CD4-positive, alpha-beta T cell treated with Interleukin-15 for 1 hour (primary cell): Measurements from ENCODE around the gene EIF3K.
"Not testable (repeated sequence)": the region's sequence is repeated elsewhere in the genome, so short reads cannot be mapped to it uniquely, and the experiment has no call there.

Source experiments
- DNase-seq: peaks from one replicate; pipeline ENCODE4 v3.0.0-alpha.2; 2020

EIF3K gene

GRCh38 chr19:38618590-38619360 is at the start of gene EIF3K:
Gene EIF3K, plus strand, starts transcription at chr19:38619188. Its CDS starts 81 bp downstream, at chr19:38619269.
- DNase-seq: peak; percentile 99

GRCh38 chr19:38569368-38569983 is 49.5 kb upstream of the EIF3K start:
- no peak for DNase-seq

- no peak for DNase-seq
Observed at GRCh38 chr19:38571682-38572081, 47.3 kb upstream of the EIF3K start.

GRCh38 chr19:38577826-38578225 is 41.2 kb upstream of the EIF3K start:
- no peak for DNase-seq

- DNase-seq: not testable (repeated sequence)
Observed at GRCh38 chr19:38579304-38579703, 39.7 kb upstream of the EIF3K start.

GRCh38 chr19:38580080-38580479 is 38.9 kb upstream of the EIF3K start:
- DNase-seq: no peak

DNA sequence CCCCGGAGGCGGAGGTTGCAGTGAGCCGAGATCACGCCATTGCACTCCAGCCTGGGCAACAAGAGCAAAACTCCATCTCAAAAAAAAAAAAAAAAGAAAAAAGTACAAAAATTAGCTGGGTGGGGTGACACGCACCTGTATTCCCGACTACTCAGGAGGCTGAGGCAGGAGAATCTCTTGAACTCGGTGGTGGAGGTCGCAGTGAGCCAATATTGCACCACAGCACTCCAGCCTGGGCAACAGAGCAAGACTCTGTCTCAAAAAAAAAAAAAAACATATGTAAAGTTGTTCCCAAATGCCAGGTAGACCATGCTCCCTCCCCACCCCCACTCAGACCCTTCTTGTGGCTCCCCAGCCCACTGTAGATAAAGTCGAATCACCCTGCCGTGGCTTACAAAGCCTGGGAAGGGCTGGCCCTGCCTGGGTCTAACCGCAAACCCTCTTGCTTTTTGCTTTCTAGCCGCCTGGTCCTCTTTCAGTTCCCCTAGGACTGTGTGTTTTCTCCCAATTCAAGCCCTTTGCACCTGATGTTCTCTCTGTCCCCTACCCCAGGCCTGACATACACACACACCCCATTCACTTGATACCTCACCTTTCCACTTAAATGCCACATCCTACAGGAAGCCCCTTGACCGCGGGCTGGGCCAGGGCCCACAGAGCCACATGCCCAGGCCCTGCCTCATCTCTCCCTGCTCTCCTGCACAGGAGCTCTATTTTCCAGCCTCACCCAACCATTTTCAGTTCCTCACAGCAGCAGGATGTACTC is 35.6 kb upstream of the EIF3K start:
- peak; percentile 29 for DNase-seq

DNA sequence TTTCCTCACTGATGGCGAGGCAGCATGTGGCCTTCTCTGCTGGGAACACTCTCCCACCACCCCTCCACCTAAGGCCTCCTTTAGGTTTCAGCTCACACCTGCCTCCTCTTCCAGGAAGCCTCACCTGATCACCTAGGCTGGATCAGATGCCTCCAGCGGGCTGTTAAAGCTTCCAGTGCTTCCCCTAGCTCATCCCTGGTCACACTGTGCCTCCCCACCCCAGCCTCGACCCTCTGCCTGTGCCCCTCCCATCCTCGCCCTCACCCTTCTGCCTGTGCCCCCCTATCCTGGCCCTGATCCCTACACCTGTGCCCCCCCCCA is 35.0 kb upstream of the EIF3K start:
- DNase-seq: no peak

DNA sequence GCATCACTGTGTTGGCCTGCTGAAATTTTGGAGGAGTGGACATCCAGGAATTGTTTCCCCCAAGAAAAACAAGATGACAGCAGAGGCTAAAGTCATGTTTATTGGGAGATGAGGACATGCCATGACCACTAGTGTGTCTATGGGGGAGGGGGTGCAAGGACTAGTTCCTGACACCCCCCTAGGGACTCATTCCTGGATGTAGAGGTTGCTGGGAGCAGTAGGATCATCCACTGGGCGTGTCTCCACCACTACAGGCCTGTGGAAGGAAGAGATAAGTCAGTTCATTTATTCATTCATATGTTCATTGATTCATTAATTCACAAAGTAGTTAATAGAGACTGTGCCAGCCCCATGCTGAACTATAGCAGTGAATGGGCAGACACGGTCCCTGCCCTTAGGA is 31.4 kb upstream of the EIF3K start:
- no peak for DNase-seq

DNA sequence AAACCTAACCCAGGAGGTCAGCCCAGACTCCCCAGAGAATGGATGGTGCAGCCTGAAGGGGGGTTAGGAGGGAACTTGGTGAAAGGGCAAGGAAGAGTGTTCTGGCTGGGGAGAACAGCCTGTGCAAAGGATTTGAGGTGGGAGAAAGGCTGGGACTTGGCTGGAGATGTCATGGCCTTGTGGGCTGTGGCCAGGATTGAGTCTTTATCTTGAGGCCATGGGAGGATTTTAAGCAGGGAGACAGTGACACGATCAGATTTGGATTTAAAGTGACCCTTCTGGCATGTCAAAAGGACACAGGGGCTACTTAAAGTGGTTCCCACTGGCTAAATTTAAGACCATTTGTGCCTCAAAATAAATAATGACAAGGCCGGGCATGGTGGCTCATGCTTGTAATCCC is 30.9 kb upstream of the EIF3K start:
- DNase-seq: no peak

DNA sequence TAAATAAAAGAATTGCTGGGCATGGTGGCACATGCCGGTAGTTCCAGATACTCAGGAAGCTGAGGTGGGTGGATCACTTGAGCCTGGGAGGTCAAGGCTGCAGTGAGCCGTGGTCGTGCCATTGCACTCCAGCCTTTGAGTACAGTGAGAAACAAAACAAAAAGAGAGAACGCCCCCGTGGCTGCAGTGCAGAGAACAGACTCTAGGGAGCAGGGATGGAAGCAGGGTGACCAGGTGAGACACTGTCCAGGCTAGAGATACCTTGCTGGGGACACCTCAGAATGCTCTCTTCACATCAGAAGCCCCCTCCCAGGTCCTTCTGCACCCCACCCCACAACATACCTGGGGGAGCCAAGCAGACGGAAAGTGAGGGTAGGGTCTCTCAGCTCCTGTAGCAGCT is 26.0 kb upstream of the EIF3K start:
- DNase-seq: no peak

GRCh38 chr19:38596057-38596981 is 22.7 kb upstream of the EIF3K start:
- no peak for DNase-seq

- no peak for DNase-seq
Observed at GRCh38 chr19:38597075-38597474, 21.9 kb upstream of the EIF3K start.

- no peak for DNase-seq
Observed at GRCh38 chr19:38599722-38600121, 19.3 kb upstream of the EIF3K start.

DNA sequence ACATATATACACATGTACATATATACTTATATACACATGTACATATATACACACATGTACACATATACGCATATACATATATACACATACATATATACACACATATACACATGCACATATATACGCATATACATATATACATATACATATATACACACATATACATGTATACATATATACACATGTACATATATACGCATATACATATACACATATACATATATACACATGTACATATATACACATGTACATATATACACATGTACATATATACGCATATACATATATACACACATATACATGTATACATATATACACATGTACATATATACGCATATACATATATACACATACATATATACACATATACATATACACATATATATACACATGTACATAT is 16.1 kb upstream of the EIF3K start:
- not testable (repeated sequence) for DNase-seq

GRCh38 chr19:38606131-38606530 is 12.9 kb upstream of the EIF3K start:
- no peak for DNase-seq

DNA sequence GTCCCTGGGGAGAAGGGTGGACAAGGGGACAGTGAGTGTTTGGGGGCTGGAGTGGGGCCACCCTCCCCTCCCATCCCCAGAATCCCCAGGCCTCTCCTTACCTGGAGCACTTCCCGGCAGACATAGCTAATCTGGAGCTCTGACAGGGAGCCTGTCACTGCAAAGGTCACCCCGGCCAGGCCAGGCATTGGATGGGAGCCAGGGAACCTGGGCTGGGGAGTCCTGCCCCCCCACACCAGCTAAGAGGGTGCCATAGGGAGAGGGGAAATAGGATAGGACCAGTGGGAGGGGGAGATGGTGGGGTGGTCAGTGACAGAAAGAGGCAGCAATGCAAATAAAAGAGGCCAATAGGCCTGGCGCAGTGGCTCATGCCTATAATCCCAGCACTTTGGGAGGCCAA is 4.7 kb upstream of the EIF3K start:
- no peak for DNase-seq

- DNase-seq: no peak
Observed at GRCh38 chr19:38615007-38615581, 3.9 kb upstream of the EIF3K start.

GRCh38 chr19:38616265-38616664 is 2.7 kb upstream of the EIF3K start:
- DNase-seq: no peak

DNA sequence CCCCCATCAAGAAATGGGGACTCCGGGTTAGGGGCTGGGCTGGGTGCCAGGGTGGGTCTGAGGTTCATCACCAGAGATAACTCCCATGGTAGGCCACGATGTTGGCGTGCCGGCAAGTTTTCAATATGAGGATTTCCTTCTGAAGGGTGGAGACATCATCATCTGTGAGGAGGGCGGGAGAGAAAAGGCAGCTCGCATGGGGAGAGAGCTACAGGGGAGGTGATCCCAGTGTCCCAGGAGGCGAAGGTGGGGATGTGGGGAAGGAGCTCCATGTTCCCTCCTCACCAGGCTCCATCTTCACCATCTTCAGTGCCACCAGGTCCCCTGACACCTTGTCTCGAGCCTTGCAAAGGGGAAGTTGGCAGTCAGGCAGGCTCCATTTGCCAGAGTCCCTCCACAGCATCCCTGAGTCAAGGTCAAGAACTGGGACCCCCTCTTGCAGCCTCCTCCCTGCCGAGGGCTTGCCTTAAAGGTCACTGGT is 1.7 kb upstream of the EIF3K start:
- peak; percentile 34 for DNase-seq

DNA sequence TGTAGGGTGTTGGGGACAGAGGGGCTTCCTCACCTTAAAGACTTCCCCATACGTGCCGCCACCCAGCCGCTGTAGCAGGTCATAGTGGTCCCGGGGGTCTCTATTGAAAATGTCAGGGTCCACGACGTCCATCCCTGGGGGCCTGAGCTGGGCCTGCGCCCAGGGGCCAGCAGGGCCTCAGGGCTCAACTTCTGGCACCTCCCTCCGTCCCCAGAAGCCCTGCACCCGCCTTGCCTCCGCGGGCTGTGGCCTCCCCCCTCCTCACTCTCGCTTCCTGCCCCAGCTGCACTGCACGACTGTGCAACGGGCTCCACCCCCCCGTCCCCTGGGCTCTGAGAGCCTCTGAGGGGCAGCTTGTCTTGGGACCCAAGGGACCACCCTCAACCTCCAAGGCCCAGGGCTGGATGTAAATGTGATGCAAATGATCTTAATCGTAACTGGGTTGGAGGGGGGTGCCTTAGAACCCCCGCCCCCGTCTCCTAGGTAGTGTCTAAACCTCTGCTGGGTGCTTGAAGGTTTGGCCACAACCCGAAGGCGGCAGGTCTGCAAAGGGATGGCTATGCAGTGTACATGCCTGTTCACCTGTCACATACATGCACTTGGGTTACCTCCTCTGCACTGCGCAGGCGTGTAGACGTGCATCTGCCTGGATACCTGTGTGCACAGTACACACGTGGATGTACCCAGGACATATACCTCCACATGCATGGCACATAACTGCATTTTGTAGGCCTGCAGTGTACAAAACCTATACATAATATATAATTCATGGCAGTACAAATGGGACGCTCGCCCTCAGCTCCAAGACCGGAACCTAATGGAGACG is 1.0 kb upstream of the EIF3K start, which contains the start of gene MAP4K1:
Gene MAP4K1 (minus strand): TSS at position 190 of the 826 bp plus-strand sequence. CDS start 58 bp downstream, at position 132.
- peak; percentile 85 for DNase-seq
